HG02571 (cell line): ENCODE measurements around the gene COL4A4.

Source experiments
- ATAC-seq: cut with Tn5 transposase; IDR thresholded peaks from one replicate; pipeline ENCODE4 v1.9.1; 2021; ENCODE audit warnings: mild to moderate bottlenecking, moderate library complexity; ENCODE audit not compliant: unreplicated experiment

Gene COL4A4

GRCh38 chr2:227163485-227163997, 464 bp downstream of the COL4A4 start:
- ATAC-seq, result peak; percentile 66

DNA sequence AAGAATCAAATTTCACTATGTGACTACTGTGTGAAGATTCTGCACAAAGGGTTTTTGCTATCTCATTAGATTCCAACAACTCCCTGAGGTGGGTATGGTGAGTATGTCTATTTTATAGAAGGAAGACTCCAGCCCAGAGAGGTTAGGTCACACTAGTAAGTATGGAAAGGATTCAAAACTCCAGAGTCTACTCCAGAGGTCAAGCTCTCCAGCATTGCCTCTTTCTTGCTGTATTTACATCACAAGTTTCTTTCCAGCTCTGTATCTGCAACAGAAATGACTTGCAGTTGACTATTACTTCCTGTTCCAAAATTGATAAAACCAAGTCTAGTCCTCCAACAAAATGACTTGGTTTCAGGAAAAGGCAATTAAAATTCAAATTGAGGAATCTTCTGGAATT, 2.1 kb downstream of the COL4A4 start:
- no peak for ATAC-seq

DNA sequence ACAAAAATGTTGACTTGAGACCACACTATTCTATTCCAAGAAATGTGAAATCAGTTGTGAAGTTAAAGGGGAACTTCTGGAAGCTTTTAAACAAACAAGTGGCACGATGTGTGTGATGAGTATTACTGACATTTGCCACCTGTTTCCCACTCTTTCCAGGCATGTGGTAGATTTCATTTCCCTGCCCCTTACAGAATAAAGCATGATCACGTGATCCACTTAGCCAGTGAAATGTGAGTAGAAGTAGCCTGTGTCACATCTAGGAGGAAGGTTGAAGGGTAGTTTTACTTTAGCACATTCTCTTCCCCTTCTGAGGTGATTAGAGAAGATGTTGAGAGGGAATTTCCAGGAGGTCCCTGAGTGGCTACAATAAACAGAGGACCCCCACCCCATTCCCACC, 3.8 kb downstream of the COL4A4 start:
- no peak for ATAC-seq

GRCh38 chr2:227154986-227155774, 8.8 kb downstream of the COL4A4 start:
- ATAC-seq, result no peak

GRCh38 chr2:227153758-227154486, 10.1 kb downstream of the COL4A4 start:
- ATAC-seq, result no peak

- no peak for ATAC-seq
These were observed 10.7 kb downstream of the COL4A4 start for GRCh38 chr2:227153307-227153706.

- no peak for ATAC-seq
These were observed 11.8 kb downstream of the COL4A4 start for GRCh38 chr2:227152093-227152766.

GRCh38 chr2:227150222-227150936, 13.6 kb downstream of the COL4A4 start:
- no peak for ATAC-seq

- no peak for ATAC-seq
These were observed 15.9 kb downstream of the COL4A4 start for GRCh38 chr2:227148106-227148505.

GRCh38 chr2:227147023-227147422, 17.0 kb downstream of the COL4A4 start:
- no peak for ATAC-seq

- no peak for ATAC-seq
These were observed 17.5 kb downstream of the COL4A4 start for GRCh38 chr2:227146456-227146855.

DNA sequence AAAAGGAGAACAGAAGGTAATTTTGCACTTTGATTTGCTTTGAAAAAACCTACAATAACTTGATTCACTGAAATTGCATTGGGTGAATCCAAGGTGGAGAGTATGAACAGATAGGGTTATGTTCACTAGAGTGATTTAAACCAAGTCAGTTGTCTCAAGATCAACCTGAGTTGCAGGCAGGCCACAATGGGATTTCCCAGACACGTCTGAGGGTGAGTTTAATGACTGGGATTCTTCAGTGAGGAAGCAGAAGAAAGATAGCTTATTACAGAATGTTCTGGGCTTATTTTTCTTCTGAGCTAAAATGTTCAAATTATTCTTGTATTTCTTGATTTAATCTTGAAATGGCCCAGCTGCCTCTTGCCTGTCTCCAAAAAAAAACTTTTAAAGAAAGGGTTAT, 20.1 kb downstream of the COL4A4 start:
- no peak for ATAC-seq

GRCh38 chr2:227141301-227141700, 22.7 kb downstream of the COL4A4 start:
- ATAC-seq, result no peak

DNA sequence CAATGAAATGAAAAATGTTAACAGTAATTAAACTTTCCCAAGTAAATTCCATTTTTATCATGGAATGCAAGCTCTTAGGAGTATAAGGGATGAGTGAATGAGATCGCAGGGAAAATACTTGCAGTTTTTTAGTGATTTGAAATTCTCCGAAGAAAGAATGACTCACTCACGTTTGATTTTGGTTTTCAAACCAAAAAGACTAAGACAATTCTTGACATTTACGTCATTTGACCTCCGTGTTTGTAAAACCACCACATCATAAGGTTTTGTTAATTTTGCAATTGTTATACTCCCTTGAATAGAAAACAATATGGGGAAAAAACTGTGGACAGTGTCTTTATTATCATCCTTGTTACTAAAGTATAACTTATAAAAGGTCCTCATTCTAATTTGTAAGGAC, 29.4 kb downstream of the COL4A4 start:
- ATAC-seq, result no peak

DNA sequence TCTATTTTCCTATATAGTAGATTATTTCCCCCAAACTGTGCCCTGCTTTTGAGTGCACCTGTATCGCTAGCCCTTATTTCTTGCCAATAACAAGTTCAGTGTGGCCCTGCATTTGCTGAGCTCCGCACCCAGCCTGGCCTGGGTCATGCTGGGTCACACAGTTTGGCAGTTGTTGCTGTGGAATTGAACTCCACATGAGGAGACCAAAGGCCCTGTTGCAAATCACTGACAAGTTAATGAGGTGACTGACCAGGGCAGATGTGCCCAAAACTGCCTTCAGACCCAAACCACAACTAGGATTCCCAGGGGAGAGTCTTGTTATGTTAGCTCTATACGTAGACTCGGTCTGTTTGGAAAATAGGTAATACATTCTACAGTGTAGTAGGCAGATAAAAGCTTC, 31.0 kb downstream of the COL4A4 start:
- ATAC-seq, result no peak

DNA sequence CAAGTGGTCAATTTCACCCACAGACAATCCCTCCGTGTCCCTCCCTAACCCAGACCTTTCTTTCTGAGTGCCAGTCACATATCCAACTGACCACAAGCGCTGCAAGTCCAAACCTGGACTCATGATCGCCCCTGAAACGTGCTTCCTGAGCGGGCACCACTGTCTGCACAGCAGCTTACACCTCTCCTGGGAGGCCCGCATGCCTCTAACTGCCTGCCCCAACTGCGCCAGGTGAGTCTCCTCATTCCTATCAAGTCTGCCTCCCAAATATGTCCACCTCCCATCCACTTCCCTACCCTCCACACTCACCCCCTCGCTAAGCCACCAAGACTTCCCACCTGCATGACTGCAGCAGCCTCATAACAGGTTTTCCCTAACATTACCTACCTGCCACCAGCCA, 33.4 kb downstream of the COL4A4 start:
- no peak for ATAC-seq

GRCh38 chr2:227127201-227127600, 36.8 kb downstream of the COL4A4 start:
- ATAC-seq, result no peak

DNA sequence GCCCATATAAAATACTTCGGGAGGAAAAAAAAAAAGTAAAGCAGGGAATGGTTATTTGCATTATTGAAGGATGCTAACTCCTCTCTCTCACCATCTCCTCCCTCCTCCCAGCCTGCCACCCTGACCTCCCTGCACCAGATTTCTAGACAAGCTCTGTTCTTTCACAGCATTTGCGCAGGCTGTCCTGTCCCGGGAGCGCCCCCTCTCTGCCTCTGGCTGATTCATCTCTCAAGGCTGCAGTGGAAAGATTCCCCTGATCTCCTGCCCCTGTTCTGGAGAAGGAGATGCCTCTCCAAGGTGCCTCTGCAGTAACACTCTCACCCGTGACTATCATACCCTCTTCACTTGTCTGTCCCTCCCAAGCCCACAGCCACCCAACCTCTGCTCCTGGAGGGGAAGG, 38.5 kb downstream of the COL4A4 start:
- no peak for ATAC-seq

GRCh38 chr2:227124811-227125210, 39.2 kb downstream of the COL4A4 start:
- ATAC-seq, result no peak

- no peak for ATAC-seq
These were observed 40.3 kb downstream of the COL4A4 start for GRCh38 chr2:227123697-227124096.

- no peak for ATAC-seq
These were observed 45.7 kb downstream of the COL4A4 start for GRCh38 chr2:227118353-227118752.
